Measurements from ENCODE around the gene NPAS3. TPM values are rescaled to one million over a fixed set of nuclear protein-coding genes. Genes with fewer than 3 reads are reported as not detected.

The NPAS3 gene
- total and polyA plus RNA-seq, 2 of the 8 experiments (the other 6 are each of a cell fraction or from before 2014, with no cell fraction given), result 0.11 to 0.60 TPM

DNA sequence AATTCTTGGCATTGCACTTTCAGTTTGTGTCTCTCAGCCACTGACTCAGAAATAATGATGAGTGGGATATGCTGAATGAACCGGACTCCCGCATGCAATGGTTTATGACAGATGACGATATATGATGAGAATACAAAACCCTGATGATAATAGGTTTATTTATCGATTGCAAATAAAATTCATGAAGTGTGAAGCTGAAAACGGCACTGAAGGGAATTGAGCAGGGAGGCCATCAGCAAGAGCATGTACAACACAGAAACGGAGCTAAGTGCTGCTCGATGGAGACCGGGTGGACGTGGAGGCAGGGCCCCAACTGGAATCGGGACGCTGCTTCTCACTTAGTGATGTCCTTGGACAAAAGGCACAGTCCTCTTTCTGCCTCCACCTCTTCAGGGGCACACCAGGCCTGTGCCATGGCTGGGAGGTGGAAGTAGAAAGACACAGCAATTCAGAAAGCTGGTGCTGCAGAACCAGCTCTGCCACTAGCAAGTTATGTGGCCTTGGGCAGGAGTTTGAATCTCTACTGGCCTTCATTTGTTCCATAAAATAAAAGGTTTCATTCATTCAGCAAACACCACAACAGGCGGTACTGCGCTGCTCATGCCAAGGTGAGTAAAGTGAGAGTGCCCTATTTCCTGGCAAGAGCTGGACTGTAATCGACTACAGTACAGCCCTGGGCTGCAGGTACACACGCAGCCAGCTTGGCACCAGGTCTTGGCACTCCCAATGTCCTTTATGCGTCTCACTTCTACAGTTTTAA lies 895.2 kb downstream of the NPAS3 start (continued):
- TF ChIP-seq USF2 (IDR thresholded peaks at IDR 0.05; ENCODE audit: low read length) (no peak), BACH1 (IDR thresholded peaks at IDR 0.05; ENCODE audit: low read length) (no peak), HDAC6 (IDR thresholded peaks at IDR 0.05; ENCODE audit: low read depth, low read length) (no peak)

Measured in H1 (cell line).